GM12872 (cell line): Measurements from ENCODE around the gene PAF1.

ENCODE experiments used
- CTCF ChIP-seq: IDR thresholded peaks from 3 replicates; pipeline ENCODE4 v1.5.1; 2011; ENCODE audit warnings: low read depth, mild to moderate bottlenecking, low read length, moderate library complexity; ENCODE audit not compliant: insufficient read depth

PAF1 gene

DNA sequence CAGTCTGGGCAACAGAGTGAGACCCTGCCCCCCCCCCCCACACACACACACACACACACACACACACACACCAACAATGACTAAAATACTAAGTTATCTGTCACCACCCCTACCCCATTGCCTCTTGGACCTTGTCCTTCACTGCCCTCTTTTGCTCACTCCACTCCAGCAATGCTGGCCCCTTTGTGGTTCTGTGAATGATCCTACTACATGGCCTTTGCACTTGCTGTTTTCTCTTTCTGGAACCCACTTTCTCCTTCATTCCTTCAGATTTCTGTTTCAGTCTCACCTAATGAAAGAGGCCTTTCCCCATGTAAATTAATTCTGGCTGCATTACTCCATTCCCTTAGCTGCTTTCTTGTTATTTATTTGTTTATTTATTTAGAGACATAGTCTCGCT, 51.2 kb downstream of the PAF1 start:
- no peak for TF ChIP-seq CTCF

GRCh38 chr19:39336483-39336882, 54.4 kb downstream of the PAF1 start:
- TF ChIP-seq CTCF: no peak
